Endothelial cell of umbilical vein (primary cell): Measurements from ENCODE around the gene GABRA5. TPM values are rescaled to one million over a fixed set of nuclear protein-coding genes. Genes with fewer than 3 reads are reported as not detected.

ENCODE experiments used
- BruUV-seq: library from RNA; stranded (reverse); fragments of 400-500 nt; replicated peaks from 2 replicates; lab custom pipeline; 2021; lab: Mats Ljungman, UMichigan
- CTCF ChIA-PET: fragments of 300-600, 350-600 bp; sonication (Branson Sonifier 250); formaldehyde crosslinking; loops from one replicate; lab custom pipeline; 2021; ENCODE audit warnings: antibody characterized with exemption, inconsistent platforms; lab: Charles Lee
- POLR2A ChIA-PET: fragments of 300-600, 350-600 bp; sonication (Branson Sonifier 250); formaldehyde crosslinking; loops from one replicate; lab custom pipeline; 2021; ENCODE audit warnings: antibody characterized with exemption, inconsistent platforms; lab: Charles Lee
- DNase-seq: peaks from one replicate; pipeline ENCODE4 v3.0.0-alpha.2; 2011; ENCODE audit warnings: low read depth, low spot score
- FAIRE-seq: peaks from 2 replicates; lab custom pipeline; 2011; peaks lifted over from hg19 to GRCh38; lab: Jason Lieb, UNC
- H2AFZ ChIP-seq: 2 replicates; pipeline ENCODE4 v1.6.0; 2012; ENCODE audit warnings: low read depth, low read length, control low read depth, inconsistent platforms
- H3K27ac ChIP-seq: 2 replicates; pipeline ENCODE4 v1.5.1; 2011; ENCODE audit warnings: low read depth, mild to moderate bottlenecking, control low read depth, low read length, moderate library complexity; ENCODE audit not compliant: insufficient read depth
- H3K27me3 ChIP-seq, 2 experiments: 2 replicates each; pipeline versions ENCODE4 v1.6.0 to v1.6.1; 2011; ENCODE audit warnings: low read length in 2 of 2, mixed read lengths in 1 of 2; ENCODE audit not compliant: control insufficient read depth in 2 of 2, insufficient read depth in 2 of 2
- H3K36me3 ChIP-seq, 2 experiments: 2 replicates in 1 of 2; 3 replicates in 1 of 2; pipeline ENCODE4 v1.5.1; 2011; ENCODE audit warnings: low read length in 2 of 2, mild to moderate bottlenecking in 1 of 2, moderate library complexity in 1 of 2; ENCODE audit not compliant: control insufficient read depth in 2 of 2, insufficient read depth in 2 of 2; ENCODE audit errors: extremely low read depth in 1 of 2
- H3K4me1 ChIP-seq: 3 replicates; pipeline ENCODE4 v1.5.1; 2011; ENCODE audit warnings: mild to moderate bottlenecking, low read length; ENCODE audit not compliant: control insufficient read depth, insufficient read depth; ENCODE audit errors: extremely low read depth
- H3K4me2 ChIP-seq: 2 replicates; pipeline ENCODE4 v1.6.1; 2011; ENCODE audit warnings: low read length, control low read depth, mixed read lengths; ENCODE audit not compliant: insufficient read depth
- H3K4me3 ChIP-seq, 3 experiments: fragments of 200-600 bp in 1 of 3; sonication (generic), shearing (Covaris generic) in 1 of 3; replicated peaks in 1 of 3; 2 replicates each; pipeline ENCODE4 v1.5.1; 2011 to 2016; ENCODE audit warnings: control low read depth in 3 of 3, low read length in 3 of 3, mild to moderate bottlenecking in 2 of 3, inconsistent platforms in 1 of 3, low read depth in 1 of 3, moderate library complexity in 1 of 3; ENCODE audit not compliant: insufficient read depth in 1 of 3
- H3K79me2 ChIP-seq: 2 replicates; pipeline ENCODE4 v1.6.0; 2012; ENCODE audit warnings: low read length, inconsistent platforms; ENCODE audit not compliant: control insufficient read depth, insufficient read depth
- H3K9ac ChIP-seq: replicated peaks from 2 replicates; pipeline ENCODE3; 2011; ENCODE audit warnings: low read length, control low read depth; ENCODE audit not compliant: insufficient read depth; ENCODE audit errors: extremely low read depth
- H3K9me1 ChIP-seq: replicated peaks from 3 replicates; pipeline ENCODE4 v1.6.0; 2011; ENCODE audit warnings: mild to moderate bottlenecking, low read length; ENCODE audit not compliant: control insufficient read depth, insufficient read depth; ENCODE audit errors: extremely low read depth
- H3K9me3 ChIP-seq: replicated peaks from 2 replicates; pipeline ENCODE4 v1.5.1; 2012; ENCODE audit warnings: low read length, inconsistent platforms; ENCODE audit not compliant: control insufficient read depth, insufficient read depth
- H4K20me1 ChIP-seq: replicated peaks from 2 replicates; pipeline ENCODE3; 2011; ENCODE audit warnings: mild to moderate bottlenecking, low read length; ENCODE audit not compliant: control insufficient read depth, insufficient read depth; ENCODE audit errors: extremely low read depth
- EZH2 ChIP-seq: IDR thresholded peaks from 2 replicates; pipeline ENCODE4 v1.6.1; 2012; ENCODE audit warnings: borderline replicate concordance, low read depth, mild to moderate bottlenecking, moderate library complexity, low read length, inconsistent platforms; ENCODE audit not compliant: severe bottlenecking
- FOS ChIP-seq: IDR thresholded peaks from 2 replicates; pipeline ENCODE4 v1.6.1; 2011; ENCODE audit warnings: mild to moderate bottlenecking, low read length, moderate library complexity, borderline replicate concordance; ENCODE audit not compliant: insufficient read depth
- GATA2 ChIP-seq: IDR thresholded peaks from 2 replicates; pipeline ENCODE4 v1.7.0; 2011; ENCODE audit warnings: low read depth, mild to moderate bottlenecking, moderate library complexity, mixed read lengths, low read length; ENCODE audit not compliant: insufficient read length, insufficient read depth
- JUN ChIP-seq: IDR thresholded peaks from 2 replicates; pipeline ENCODE4 v1.6.1; 2011; ENCODE audit warnings: borderline replicate concordance, low read depth; ENCODE audit not compliant: insufficient read length, insufficient read depth
- MYC ChIP-seq: IDR thresholded peaks from one replicate; pipeline ENCODE4 v1.6.1; 2011; ENCODE audit warnings: mild to moderate bottlenecking, low read depth, low read length
- POLR2A ChIP-seq: IDR thresholded peaks from 2 replicates; pipeline ENCODE4 v1.6.1; 2012; ENCODE audit warnings: low read depth, mild to moderate bottlenecking, control low read depth, low read length
- POLR2AphosphoS5 ChIP-seq: IDR thresholded peaks from 2 replicates; pipeline ENCODE4 v1.6.1; 2012; ENCODE audit warnings: low read depth, mild to moderate bottlenecking, control low read depth, low read length, moderate library complexity; ENCODE audit not compliant: insufficient read depth
- dilution Hi-C: fragments of 300-500 bp; cut with MboI; formaldehyde crosslinking; loops from one replicate; pipeline ENCODE4 v1.15.0; 2019; ENCODE audit warnings: low sequenced_read_pairs; ENCODE audit not compliant: extremely low pct_ligation_motif_present
- intact Hi-C: fragments of 100-400 bp; cut with micrococcal nuclease; formaldehyde crosslinking; loops from one replicate; pipeline ENCODE4 v1.10.0; 2022
- polyA plus RNA-seq, 4 experiments: library from polyadenylated mRNA; depleted of rRNA in 3 of 4; stranded (reverse) in 3 of 4; unstranded in 1 of 4; fragments of >200 nt; gene quantifications; 2 replicates each; pipeline versions ENCODE4 v1.2.1 to v1.2.3, GENCODE V29; 2011 to 2012; ENCODE audit warnings: missing spikeins in 1 of 4
- total RNA-seq: library from RNA; stranded (reverse); gene quantifications from 2 replicates; pipeline ENCODE4 v1.2.3, GENCODE V29; 2021
- TF ChIP-seq, protein P1 (sequence below): IDR thresholded peaks from 2 replicates; pipeline ENCODE4 v1.6.1; 2011; ENCODE audit not compliant: insufficient read depth, insufficient read length
- TF ChIP-seq, protein P2 (sequence below), 2 donors: IDR thresholded peaks; 1 replicate in 1 of 2; 2 replicates in 1 of 2; pipeline ENCODE4 v1.5.1; 2011; ENCODE audit warnings: low read length in 2 of 2, mild to moderate bottlenecking in 2 of 2, moderate library complexity in 2 of 2, control low read depth in 1 of 2, inconsistent platforms in 1 of 2, low read depth in 1 of 2; ENCODE audit not compliant: insufficient read depth in 1 of 2; ENCODE audit errors: extremely low read depth in 1 of 2

Gene GABRA5
- total and polyA plus RNA-seq, 2 donors (not counting 3 experiments of a cell fraction or from before 2014, with no cell fraction given), result not detected

DNA sequence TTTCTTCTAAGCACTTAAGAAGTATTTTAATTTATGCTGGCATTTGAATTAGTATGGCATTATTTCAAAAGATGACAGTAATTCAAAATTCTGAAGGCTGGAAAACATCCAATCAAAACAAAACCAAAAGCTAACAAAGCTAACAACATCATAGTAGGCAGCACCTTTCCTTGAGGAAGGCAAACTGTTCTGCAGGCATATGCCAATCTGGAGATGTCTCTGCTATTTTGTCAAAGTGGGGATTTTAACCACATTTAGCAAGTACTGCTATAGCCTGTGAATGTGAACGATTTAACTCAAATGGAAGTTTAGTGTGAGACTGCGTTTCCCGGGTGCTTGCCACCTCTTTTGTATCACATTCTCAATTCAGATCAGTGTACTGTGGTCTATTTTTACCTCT, 16.7 kb upstream of the GABRA5 start:
- Histone ChIP-seq H3K4me2 (no peak overlapping the region), H3K36me3 (no peaks in the 10 kb centered on the region), H3K4me3 (no peak overlapping the region), H3K27me3 (no peaks in the 10 kb centered on the region), H2AFZ (no peak overlapping the region), H3K4me1 (no peaks in the 10 kb centered on the region), H3K79me2 (no peaks in the 10 kb centered on the region), H3K27ac (no peak overlapping the region), H3K9me3 (peaks cover 5% of the 10 kb centered on the region), H4K20me1 (no peaks in the 10 kb centered on the region), H3K9ac (no peak overlapping the region), H3K9me1 (no peaks in the 10 kb centered on the region)
- intact Hi-C loops, result no loop called here
- dilution Hi-C loops, result no loop called here
- BruUV-seq, result no TSS peak
- FAIRE-seq, result no peak
- ChIA-PET CTCF (no interaction called here), POLR2A (no interaction called here)
- TF ChIP-seq, protein P1, sequence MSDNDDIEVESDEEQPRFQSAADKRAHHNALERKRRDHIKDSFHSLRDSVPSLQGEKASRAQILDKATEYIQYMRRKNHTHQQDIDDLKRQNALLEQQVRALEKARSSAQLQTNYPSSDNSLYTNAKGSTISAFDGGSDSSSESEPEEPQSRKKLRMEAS, result no peak
- no peak for TF ChIP-seq JUN
- no peak for TF ChIP-seq GATA2
- no peak for TF ChIP-seq POLR2A
- TF ChIP-seq FOS, result no peak
- no peak for TF ChIP-seq EZH2
- TF ChIP-seq MYC, result no peak
- TF ChIP-seq POLR2AphosphoS5, result no peak
- TF ChIP-seq, protein P2, sequence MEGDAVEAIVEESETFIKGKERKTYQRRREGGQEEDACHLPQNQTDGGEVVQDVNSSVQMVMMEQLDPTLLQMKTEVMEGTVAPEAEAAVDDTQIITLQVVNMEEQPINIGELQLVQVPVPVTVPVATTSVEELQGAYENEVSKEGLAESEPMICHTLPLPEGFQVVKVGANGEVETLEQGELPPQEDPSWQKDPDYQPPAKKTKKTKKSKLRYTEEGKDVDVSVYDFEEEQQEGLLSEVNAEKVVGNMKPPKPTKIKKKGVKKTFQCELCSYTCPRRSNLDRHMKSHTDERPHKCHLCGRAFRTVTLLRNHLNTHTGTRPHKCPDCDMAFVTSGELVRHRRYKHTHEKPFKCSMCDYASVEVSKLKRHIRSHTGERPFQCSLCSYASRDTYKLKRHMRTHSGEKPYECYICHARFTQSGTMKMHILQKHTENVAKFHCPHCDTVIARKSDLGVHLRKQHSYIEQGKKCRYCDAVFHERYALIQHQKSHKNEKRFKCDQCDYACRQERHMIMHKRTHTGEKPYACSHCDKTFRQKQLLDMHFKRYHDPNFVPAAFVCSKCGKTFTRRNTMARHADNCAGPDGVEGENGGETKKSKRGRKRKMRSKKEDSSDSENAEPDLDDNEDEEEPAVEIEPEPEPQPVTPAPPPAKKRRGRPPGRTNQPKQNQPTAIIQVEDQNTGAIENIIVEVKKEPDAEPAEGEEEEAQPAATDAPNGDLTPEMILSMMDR (IDR thresholded peaks at IDR 0.05; ENCODE audit: extremely low read depth in 1 of 2, insufficient read depth in 1 of 2, low read depth in 1 of 2, low read length in 2 of 2), result no peak
- DNase-seq, result no peak
